Measurements from ENCODE around the gene UCP3. TPM values are rescaled to one million over a fixed set of nuclear protein-coding genes. Genes with fewer than 3 reads are reported as not detected.

UCP3 gene
- total and polyA plus RNA-seq, 4 donors, result 0.07 to 1.3 (median 0.34) TPM

GRCh38 chr11:74014880-74015279, 6.0 kb upstream of the UCP3 start:
- no peak for DNase-seq (ENCODE audit: low spot score)
- no peaks in the 10 kb centered on the region for H3K27me3 ChIP-seq (ENCODE audit: control insufficient read depth in 4 of 4, insufficient read depth in 4 of 4, low read length in 3 of 4)
- no peaks in the 10 kb centered on the region for H3K36me3 ChIP-seq (ENCODE audit: control insufficient read depth in 4 of 4, insufficient read depth in 3 of 4, low read depth in 1 of 4, low read length in 3 of 4)
- H3K27ac ChIP-seq (ENCODE audit: low read depth in 1 of 2, low read length in 2 of 2), result no peak overlapping the region
- H3K9me3 ChIP-seq (ENCODE audit: control insufficient read depth in 4 of 4, low read length in 3 of 4), result no peaks in the 10 kb centered on the region
- 88% methylated on average over 2 of the region's 2 CpGs for WGBS
- H3K4me1 ChIP-seq (ENCODE audit: control insufficient read depth in 4 of 4, insufficient read depth in 4 of 4, low read length in 3 of 4), result peaks cover 14 to 22% (median 18%) of the 10 kb centered on the region in 4 donors
- no peak for TF ChIP-seq EGR1 (IDR thresholded peaks at IDR 0.05; ENCODE audit: low read depth in 2 of 2)
- no peak for TF ChIP-seq HNF4G (IDR thresholded peaks at IDR 0.05)
- TF ChIP-seq RXRA (IDR thresholded peaks at IDR 0.05), result no peak
- TF ChIP-seq NR2F2 (IDR thresholded peaks at IDR 0.05), result no peak
- TF ChIP-seq SP1 (IDR thresholded peaks at IDR 0.05), result no peak
- no peak for TF ChIP-seq GABPA (IDR thresholded peaks at IDR 0.05 in 1 of 2, conservative IDR thresholded peaks at IDR 0.05 in 1 of 2)
- TF ChIP-seq YY1 (IDR thresholded peaks at IDR 0.05), result no peak
- no peak for TF ChIP-seq RAD21 (IDR thresholded peaks at IDR 0.05)
- no peak for TF ChIP-seq TAF1 (conservative IDR thresholded peaks at IDR 0.05)
- H3K4me3 ChIP-seq (ENCODE audit: low read depth in 1 of 3, low read length in 3 of 3), result no peak overlapping the region
- no peak overlapping the region for H3K9ac ChIP-seq (ENCODE audit: low read depth in 1 of 2, low read length in 2 of 2)

- Histone ChIP-seq H3K36me3 (ENCODE audit: control insufficient read depth in 4 of 4, insufficient read depth in 3 of 4, low read depth in 1 of 4, low read length in 3 of 4) (no peaks in the 10 kb centered on the region), H3K27ac (ENCODE audit: low read depth in 1 of 2, low read length in 2 of 2) (no peak overlapping the region), H3K9ac (ENCODE audit: low read depth in 1 of 2, low read length in 2 of 2) (no peak overlapping the region), H3K27me3 (ENCODE audit: control insufficient read depth in 4 of 4, insufficient read depth in 4 of 4, low read length in 3 of 4) (no peaks in the 10 kb centered on the region), H3K9me3 (ENCODE audit: control insufficient read depth in 4 of 4, low read length in 3 of 4) (no peaks in the 10 kb centered on the region), H3K4me1 (ENCODE audit: control insufficient read depth in 4 of 4, insufficient read depth in 4 of 4, low read length in 3 of 4) (peaks cover 4 to 7% (median 5%) of the 10 kb centered on the region in 4 donors), H3K4me3 (ENCODE audit: low read depth in 1 of 3, low read length in 3 of 3) (no peak overlapping the region)
- DNase-seq (ENCODE audit: low spot score), result no peak
- no peak for TF ChIP-seq MAX (IDR thresholded peaks at IDR 0.05)
- no peak for TF ChIP-seq ATF3 (IDR thresholded peaks at IDR 0.05)
- TF ChIP-seq RAD21 (IDR thresholded peaks at IDR 0.05), result no peak
- no peak for TF ChIP-seq YY1 (IDR thresholded peaks at IDR 0.05)
- no peak for TF ChIP-seq GABPA (IDR thresholded peaks at IDR 0.05 in 1 of 2, conservative IDR thresholded peaks at IDR 0.05 in 1 of 2)
- no peak for TF ChIP-seq JUND (IDR thresholded peaks at IDR 0.05)
- TF ChIP-seq HNF4G (IDR thresholded peaks at IDR 0.05), result no peak
- TF ChIP-seq ZBTB33 (IDR thresholded peaks at IDR 0.05), result no peak
- no peak for TF ChIP-seq NR2F2 (IDR thresholded peaks at IDR 0.05)
- no peak for TF ChIP-seq SP1 (IDR thresholded peaks at IDR 0.05)
- no peak for TF ChIP-seq TAF1 (conservative IDR thresholded peaks at IDR 0.05)
- TF ChIP-seq CTCF (IDR thresholded peaks at IDR 0.05; ENCODE audit: low read depth, low read length, missing input control), result no peak
- no peak for TF ChIP-seq HNF4A (conservative IDR thresholded peaks at IDR 0.05)
- 98% methylated on average over 8 of the region's 8 CpGs for WGBS
Measured at GRCh38 chr11:74013141-74013540, 4.3 kb upstream of the UCP3 start.
